Mucosa of descending colon (tissue), 3 donors: ENCODE results near the gene LKAAEAR1. TPM values are rescaled to one million over a fixed set of nuclear protein-coding genes. Genes with fewer than 3 reads are reported as not detected.
"Not testable (repeated sequence)": the region's sequence is repeated elsewhere in the genome, so short reads cannot be mapped to it uniquely, and the experiment has no call there.

Experiments
- ATAC-seq: fragments of 200-7000 bp; cut with Tn5 transposase; one replicate; pipeline ENCODE4 v1.9.1; 2020; ENCODE audit warnings: mild to moderate bottlenecking, moderate library complexity
- DNase-seq, 3 donors: peaks; one replicate each; pipeline ENCODE4 v3.0.0-alpha.2; 2020
- H3K36me3 ChIP-seq: fragments of 200-600 bp; one replicate; pipeline ENCODE4 v1.8.0; 2021; ENCODE audit warnings: low read depth, mild to moderate bottlenecking
- H3K4me1 ChIP-seq: fragments of 200-600 bp; one replicate; pipeline ENCODE4 v1.8.0; 2021; ENCODE audit warnings: low read depth, mild to moderate bottlenecking
- H3K4me3 ChIP-seq: fragments of 200-600 bp; one replicate; pipeline ENCODE4 v1.8.0; 2021; ENCODE audit warnings: mild to moderate bottlenecking
- H3K9me3 ChIP-seq: fragments of 200-600 bp; one replicate; pipeline ENCODE4 v1.8.0; 2021; ENCODE audit warnings: mild to moderate bottlenecking
- intact Hi-C, 2 donors: fragments of 100-400 bp; cut with DNase I in 1 of 2; cut with micrococcal nuclease in 1 of 2; formaldehyde crosslinking; loops; one replicate each; pipeline versions ENCODE4 v1.11.0 to v1.11.1; 2022; cut with DNase I, micrococcal nuclease
- long read RNA-seq, 2 donors: library from polyadenylated mRNA; unstranded; transcript quantifications; one replicate each; pipeline ENCODE4 v2.0.0, GENCODE V29; 2019 to 2021
- total RNA-seq, 3 donors: library from RNA; stranded (reverse); fragmentation: NEBNext Ultra II Directional in 2 of 3; extraction: Animal tissue kit (Norgen Biotek cat#: 25700) in 2 of 3; gene quantifications; one replicate each; pipeline versions ENCODE4 v1.2.1 to v1.2.4, GENCODE V29; 2021 to 2023
- TF ChIP-seq, protein P1 (sequence below): fragments of 200-600 bp; IDR thresholded peaks from one replicate; pipeline ENCODE4 v1.8.0; 2022; ENCODE audit warnings: antibody characterized with exemption, mild to moderate bottlenecking
- donor health status: DM: no; HTN: no; CAD: no; lungs with moderate emphysema.
- donor health status: DM: no; HTN: no; CAD: no.
- donor health status: DM: no; HTN: yes; CAD: no.

Gene LKAAEAR1
- not detected for total RNA-seq
- long read RNA-seq, donor 1: 0 reads
- long read RNA-seq, donor 2: 0 reads

- intact Hi-C loops: no loop called here
- Histone ChIP-seq H3K4me1 (peaks cover 14% of the 10 kb centered on the region), H3K36me3 (no peaks in the 10 kb centered on the region), H3K4me3 (no peak within 1 kb of the TSS), H3K9me3 (no peaks in the 10 kb centered on the region)
- DNase-seq (no peak), ATAC-seq (no peak)
- TF ChIP-seq, protein P1, sequence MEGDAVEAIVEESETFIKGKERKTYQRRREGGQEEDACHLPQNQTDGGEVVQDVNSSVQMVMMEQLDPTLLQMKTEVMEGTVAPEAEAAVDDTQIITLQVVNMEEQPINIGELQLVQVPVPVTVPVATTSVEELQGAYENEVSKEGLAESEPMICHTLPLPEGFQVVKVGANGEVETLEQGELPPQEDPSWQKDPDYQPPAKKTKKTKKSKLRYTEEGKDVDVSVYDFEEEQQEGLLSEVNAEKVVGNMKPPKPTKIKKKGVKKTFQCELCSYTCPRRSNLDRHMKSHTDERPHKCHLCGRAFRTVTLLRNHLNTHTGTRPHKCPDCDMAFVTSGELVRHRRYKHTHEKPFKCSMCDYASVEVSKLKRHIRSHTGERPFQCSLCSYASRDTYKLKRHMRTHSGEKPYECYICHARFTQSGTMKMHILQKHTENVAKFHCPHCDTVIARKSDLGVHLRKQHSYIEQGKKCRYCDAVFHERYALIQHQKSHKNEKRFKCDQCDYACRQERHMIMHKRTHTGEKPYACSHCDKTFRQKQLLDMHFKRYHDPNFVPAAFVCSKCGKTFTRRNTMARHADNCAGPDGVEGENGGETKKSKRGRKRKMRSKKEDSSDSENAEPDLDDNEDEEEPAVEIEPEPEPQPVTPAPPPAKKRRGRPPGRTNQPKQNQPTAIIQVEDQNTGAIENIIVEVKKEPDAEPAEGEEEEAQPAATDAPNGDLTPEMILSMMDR: no peak
Observed at GRCh38 chr20:64083804-64084684, at the start of gene LKAAEAR1. TSS of gene LKAAEAR1 (minus strand) at chr20:64084398. CDS start at chr20:64084219, 179 bp downstream.

DNA sequence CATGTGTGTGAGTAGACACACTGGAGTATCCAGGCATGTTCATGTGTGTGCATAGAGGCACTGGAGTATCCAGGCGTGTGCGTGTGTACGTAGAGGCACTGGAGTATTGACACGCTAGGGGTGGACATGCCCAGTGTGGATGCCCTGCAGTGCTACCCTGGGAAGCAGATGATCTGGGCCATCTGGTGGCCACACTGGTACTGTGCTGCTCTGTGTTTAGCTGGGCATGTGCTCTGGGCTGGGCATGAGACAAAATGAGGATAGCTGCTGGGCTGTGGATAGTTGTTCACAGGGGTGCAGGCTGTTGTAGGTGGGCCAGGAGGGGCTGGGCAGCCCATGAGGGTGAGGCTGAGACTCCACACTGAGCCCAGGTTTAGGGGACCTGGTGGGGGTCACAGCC is 47.2 kb upstream of the LKAAEAR1 start:
- DNase-seq (no peak), ATAC-seq (peak; percentile 22)
- no peaks in the 10 kb centered on the region for H3K36me3 ChIP-seq
- TF ChIP-seq, protein P1: no peak
- H3K4me1 ChIP-seq: no peaks in the 10 kb centered on the region
- no peak overlapping the region for H3K4me3 ChIP-seq
- no peaks in the 10 kb centered on the region for H3K9me3 ChIP-seq
- intact Hi-C loops: no loop called here

DNA sequence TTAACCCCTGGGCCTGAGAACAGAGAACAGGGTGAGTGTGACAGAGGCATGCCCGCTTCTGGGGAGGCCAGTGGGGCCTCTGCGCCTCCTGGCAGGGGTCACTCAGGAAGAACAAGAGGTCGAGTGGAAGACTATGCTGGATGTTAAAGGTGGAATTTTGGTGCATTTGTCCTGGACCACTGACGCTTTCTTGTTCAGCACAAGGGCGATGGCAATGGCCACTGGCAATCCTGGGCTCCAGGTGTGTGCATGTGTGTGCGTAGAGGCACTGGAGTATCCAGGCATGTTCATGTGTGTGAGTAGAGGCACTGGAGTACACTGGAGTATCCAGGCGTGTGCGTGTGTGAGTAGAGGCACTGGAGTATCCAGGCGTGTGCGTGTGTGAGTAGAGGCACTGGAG is 46.7 kb upstream of the LKAAEAR1 start:
- DNase-seq (no peak), ATAC-seq (no peak)
- intact Hi-C loops: no loop called here
- TF ChIP-seq, protein P1: no peak
- no peaks in the 10 kb centered on the region for H3K36me3 ChIP-seq
- no peaks in the 10 kb centered on the region for H3K4me1 ChIP-seq
- H3K4me3 ChIP-seq: no peak overlapping the region
- H3K9me3 ChIP-seq: no peaks in the 10 kb centered on the region

- intact Hi-C loops: no loop called here
- Histone ChIP-seq H3K9me3 (no peaks in the 10 kb centered on the region), H3K36me3 (no peaks in the 10 kb centered on the region), H3K4me3 (no peak overlapping the region), H3K4me1 (no peaks in the 10 kb centered on the region)
- DNase-seq (no peak), ATAC-seq (no peak)
- TF ChIP-seq, protein P1: no peak
Observed at GRCh38 chr20:64130271-64130670, 46.1 kb upstream of the LKAAEAR1 start.

DNA sequence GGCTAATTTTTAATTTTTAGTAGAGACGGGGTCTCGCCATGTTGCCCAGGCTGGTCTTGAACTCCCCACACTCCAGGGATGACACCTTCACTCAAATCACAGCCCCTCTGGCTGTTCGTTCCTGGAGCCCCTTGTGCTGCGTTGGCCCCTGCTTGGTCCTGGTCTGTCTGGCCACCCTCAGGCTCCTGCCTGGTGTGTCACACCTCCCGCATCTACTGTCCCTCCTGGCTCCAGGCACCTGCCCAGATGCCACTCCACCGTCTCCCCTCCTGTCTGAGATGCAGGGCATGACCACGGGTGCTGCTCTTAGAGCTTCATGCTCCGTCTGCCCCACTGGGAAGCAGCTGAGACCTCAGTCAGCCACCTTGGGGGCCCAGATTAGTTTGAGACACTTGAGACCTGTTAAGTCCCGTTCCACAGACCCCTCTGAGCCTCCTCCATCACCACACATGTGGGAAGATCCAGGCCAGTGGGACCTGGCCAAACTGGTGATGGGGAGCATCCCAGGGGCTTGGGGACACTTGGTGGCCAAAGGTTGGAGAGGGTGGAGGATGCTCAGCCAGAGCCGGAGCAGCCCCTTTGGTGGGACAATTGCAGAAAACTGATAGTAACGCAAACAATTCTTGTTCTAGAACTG is 45.1 kb upstream of the LKAAEAR1 start:
- no peak overlapping the region for H3K4me3 ChIP-seq
- no peak for DNase-seq
- H3K4me1 ChIP-seq: no peaks in the 10 kb centered on the region
- no peaks in the 10 kb centered on the region for H3K9me3 ChIP-seq
- intact Hi-C loops: no loop called here
- ATAC-seq: no peak
- no peaks in the 10 kb centered on the region for H3K36me3 ChIP-seq
- TF ChIP-seq, protein P1: no peak

DNA sequence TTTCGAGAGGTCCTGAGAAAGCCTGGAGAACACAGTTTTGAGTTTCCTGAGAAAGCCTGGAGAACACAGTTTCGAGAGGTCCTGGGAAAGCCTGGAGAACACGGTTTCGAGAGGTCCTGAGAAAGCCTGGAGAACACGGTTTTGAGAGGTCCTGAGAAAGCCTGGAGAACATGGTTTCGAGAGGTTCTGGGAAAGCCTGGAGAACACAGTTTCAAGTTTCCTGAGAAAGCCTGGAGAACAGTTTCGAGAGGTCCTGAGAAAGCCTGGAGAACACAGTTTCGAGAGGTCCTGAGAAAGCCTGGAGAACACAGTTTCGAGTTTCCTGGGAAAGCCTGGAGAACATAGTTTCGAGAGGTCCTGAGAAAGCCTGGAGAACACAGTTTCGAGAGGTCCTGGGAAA is 39.3 kb upstream of the LKAAEAR1 start:
- H3K9me3 ChIP-seq, H3K4me3 ChIP-seq, ATAC-seq, H3K4me1 ChIP-seq, intact Hi-C loops, H3K36me3 ChIP-seq, DNase-seq: not testable (repeated sequence)

- H3K4me1 ChIP-seq, intact Hi-C loops, H3K36me3 ChIP-seq, H3K4me3 ChIP-seq, DNase-seq, ATAC-seq, H3K9me3 ChIP-seq: not testable (repeated sequence)
Observed at GRCh38 chr20:64122927-64123326, 38.7 kb upstream of the LKAAEAR1 start.
